CD4-positive, alpha-beta T cell treated with Interleukin-4 for 1 hour (primary cell): ENCODE measurements around the gene MIXL1.
"Not testable (repeated sequence)": the region's sequence is repeated elsewhere in the genome, so short reads cannot be mapped to it uniquely, and the experiment has no call there.

Experiments
- DNase-seq, 2 donors: peaks; one replicate each; pipeline ENCODE4 v3.0.0-alpha.2; 2020 to 2022

Gene MIXL1

GRCh38 chr1:226215239-226215638 lies 8.2 kb upstream of the MIXL1 start:
- DNase-seq, result no peak

- DNase-seq, result no peak
Observed at GRCh38 chr1:226216056-226216455, 7.4 kb upstream of the MIXL1 start.

GRCh38 chr1:226217273-226217672 lies 6.2 kb upstream of the MIXL1 start:
- DNase-seq, result no peak

- DNase-seq, result no peak
Observed at GRCh38 chr1:226220473-226221189, 2.8 kb upstream of the MIXL1 start.

- DNase-seq, result no peak
Observed at GRCh38 chr1:226222686-226223085, 778 bp upstream of the MIXL1 start.

- peak; percentile 6 to 12 for DNase-seq
Observed at GRCh38 chr1:226223786-226224244, 351 bp downstream of the MIXL1 start.

- no peak for DNase-seq
Observed at GRCh38 chr1:226226601-226227000, 3.1 kb downstream of the MIXL1 start.

- DNase-seq, result no peak
Observed at GRCh38 chr1:226233293-226233692, 9.8 kb downstream of the MIXL1 start.

GRCh38 chr1:226233806-226234205 lies 10.3 kb downstream of the MIXL1 start:
- no peak for DNase-seq

- no peak for DNase-seq
Observed at GRCh38 chr1:226236826-226237225, 13.4 kb downstream of the MIXL1 start.

- no peak for DNase-seq
Observed at GRCh38 chr1:226239421-226239820, 16.0 kb downstream of the MIXL1 start.

GRCh38 chr1:226248091-226248490 lies 24.6 kb downstream of the MIXL1 start:
- no peak for DNase-seq

- DNase-seq, result no peak
Observed at GRCh38 chr1:226248796-226249195, 25.3 kb downstream of the MIXL1 start.

- DNase-seq, result no peak
Observed at GRCh38 chr1:226250511-226250910, 27.0 kb downstream of the MIXL1 start.

- DNase-seq, result not testable (repeated sequence)
Observed at GRCh38 chr1:226252841-226253240, 29.4 kb downstream of the MIXL1 start.

GRCh38 chr1:226253933-226254332 lies 30.5 kb downstream of the MIXL1 start:
- DNase-seq, result no peak

GRCh38 chr1:226255380-226255779 lies 31.9 kb downstream of the MIXL1 start:
- DNase-seq, result no peak

GRCh38 chr1:226261818-226262217 lies 38.4 kb downstream of the MIXL1 start:
- DNase-seq, result no peak

GRCh38 chr1:226268421-226269124 lies 45.1 kb downstream of the MIXL1 start:
- DNase-seq, result no peak

GRCh38 chr1:226272233-226272902 lies 48.9 kb downstream of the MIXL1 start:
- DNase-seq, result not testable (repeated sequence)

GRCh38 chr1:226274138-226274537 lies 50.7 kb downstream of the MIXL1 start:
- DNase-seq, result no peak

GRCh38 chr1:226276077-226276682 lies 52.7 kb downstream of the MIXL1 start:
- DNase-seq, result no peak
